MM.1S (cell line): ENCODE data around the gene CCL5.

Experiments used
- EZH2 ChIP-seq: fragments of 300-600 bp; sonication (generic); optimal IDR thresholded peaks from 2 replicates; pipeline ENCODE3; 2017; ENCODE audit warnings: low read depth, mild to moderate bottlenecking, antibody characterized with exemption, low read length, mixed read lengths
- TF ChIP-seq, protein P1 (sequence below): fragments of 300-600 bp; sonication (generic); IDR thresholded peaks from 2 replicates; pipeline ENCODE4 v1.5.1; 2016; ENCODE audit warnings: antibody characterized with exemption, low read length, mixed read lengths

DNA sequence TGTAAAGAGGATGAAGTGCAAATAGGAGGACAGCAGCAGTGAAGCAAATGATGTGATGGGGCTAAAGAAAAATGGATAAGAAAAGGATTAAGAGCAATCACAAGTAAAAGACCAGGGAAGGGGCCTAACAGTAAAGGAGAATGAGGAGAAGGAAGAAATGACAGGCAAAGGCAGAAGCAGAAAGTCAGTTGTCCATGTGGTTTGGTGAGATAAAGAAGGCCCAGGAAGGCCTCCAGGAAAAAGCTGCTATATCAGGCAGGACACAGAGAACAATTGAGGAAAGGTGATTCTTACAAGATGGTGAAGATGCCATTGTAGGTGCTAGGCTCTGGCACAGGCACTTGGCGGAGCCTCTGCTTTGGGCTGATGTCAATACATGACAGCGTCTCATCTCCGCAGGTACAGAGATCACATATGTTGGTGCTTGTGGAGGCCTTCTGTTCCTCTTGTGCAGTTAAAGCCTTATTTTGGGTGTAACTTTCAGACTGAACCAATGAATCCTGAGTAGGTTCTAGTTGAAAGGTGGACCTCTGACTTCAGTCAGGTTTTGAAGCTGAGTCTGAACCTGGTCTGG is 32.3 kb upstream of the CCL5 start:
- no peak for TF ChIP-seq EZH2
- TF ChIP-seq, protein P1, sequence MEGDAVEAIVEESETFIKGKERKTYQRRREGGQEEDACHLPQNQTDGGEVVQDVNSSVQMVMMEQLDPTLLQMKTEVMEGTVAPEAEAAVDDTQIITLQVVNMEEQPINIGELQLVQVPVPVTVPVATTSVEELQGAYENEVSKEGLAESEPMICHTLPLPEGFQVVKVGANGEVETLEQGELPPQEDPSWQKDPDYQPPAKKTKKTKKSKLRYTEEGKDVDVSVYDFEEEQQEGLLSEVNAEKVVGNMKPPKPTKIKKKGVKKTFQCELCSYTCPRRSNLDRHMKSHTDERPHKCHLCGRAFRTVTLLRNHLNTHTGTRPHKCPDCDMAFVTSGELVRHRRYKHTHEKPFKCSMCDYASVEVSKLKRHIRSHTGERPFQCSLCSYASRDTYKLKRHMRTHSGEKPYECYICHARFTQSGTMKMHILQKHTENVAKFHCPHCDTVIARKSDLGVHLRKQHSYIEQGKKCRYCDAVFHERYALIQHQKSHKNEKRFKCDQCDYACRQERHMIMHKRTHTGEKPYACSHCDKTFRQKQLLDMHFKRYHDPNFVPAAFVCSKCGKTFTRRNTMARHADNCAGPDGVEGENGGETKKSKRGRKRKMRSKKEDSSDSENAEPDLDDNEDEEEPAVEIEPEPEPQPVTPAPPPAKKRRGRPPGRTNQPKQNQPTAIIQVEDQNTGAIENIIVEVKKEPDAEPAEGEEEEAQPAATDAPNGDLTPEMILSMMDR, result no peak
